Activated T-helper 17 cell treated with anti-CD3 and anti-CD28 coated beads, Interleukin-2, amount 50 U/mL, for 72 hours (primary cell): Measurements from ENCODE around the gene ARHGAP4. TPM values are rescaled to one million over a fixed set of nuclear protein-coding genes. Genes with fewer than 3 reads are reported as not detected.

Experiments
- ATAC-seq: fragments of 150-1000 bp; cut with Tn5 transposase; replicated peaks from 2 replicates; pipeline ENCODE4 v1.10.0; 2021; ENCODE audit warnings: mild to moderate bottlenecking, moderate library complexity
- H3K27ac Mint-ChIP-seq: one replicate; pipeline ENCODE4 v1.8.0; 2022; ENCODE audit warnings: mixed read lengths
- H3K27me3 Mint-ChIP-seq: one replicate; pipeline ENCODE4 v1.8.0; 2022; ENCODE audit warnings: mixed read lengths
- H3K36me3 Mint-ChIP-seq: one replicate; pipeline ENCODE4 v1.8.0; 2022; ENCODE audit warnings: low read depth, mild to moderate bottlenecking, mixed read lengths
- H3K4me1 Mint-ChIP-seq: one replicate; pipeline ENCODE4 v1.8.0; 2022; ENCODE audit warnings: mixed read lengths
- H3K4me3 Mint-ChIP-seq: one replicate; pipeline ENCODE4 v1.8.0; 2022; ENCODE audit warnings: mild to moderate bottlenecking, mixed read lengths
- H3K9me3 Mint-ChIP-seq: one replicate; pipeline ENCODE4 v1.8.0; 2022; ENCODE audit warnings: mixed read lengths
- total RNA-seq, 2 donors: library from RNA; stranded (reverse); gene quantifications; one replicate each; pipeline ENCODE4 v1.2.3, GENCODE V29; 2022

ARHGAP4 gene
- total RNA-seq, 2 donors from 2014 or later, result 105 to 147 TPM

DNA sequence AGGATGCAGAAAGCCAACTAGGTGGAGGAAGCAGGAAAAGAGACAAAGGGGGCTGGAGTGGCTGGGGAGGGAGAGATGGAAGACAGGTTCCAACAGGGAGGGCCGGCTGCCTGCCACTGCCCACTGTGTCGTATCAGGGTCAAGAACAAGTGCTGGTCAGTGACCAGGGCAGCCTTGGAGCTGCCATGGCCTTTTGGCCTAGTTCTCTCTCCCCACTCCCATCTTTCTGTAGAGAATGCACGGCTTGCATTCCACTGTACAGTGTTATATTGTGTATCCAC is 52.0 kb downstream of the ARHGAP4 start:
- H3K4me3 Mint-ChIP-seq, result no peak overlapping the region
- no peak overlapping the region for H3K27ac Mint-ChIP-seq
- peaks cover 2% of the 10 kb centered on the region for H3K4me1 Mint-ChIP-seq
- H3K9me3 Mint-ChIP-seq, result no peaks in the 10 kb centered on the region
- H3K27me3 Mint-ChIP-seq, result peaks cover 8% of the 10 kb centered on the region
- H3K36me3 Mint-ChIP-seq, result no peaks in the 10 kb centered on the region
- ATAC-seq, result no peak

DNA sequence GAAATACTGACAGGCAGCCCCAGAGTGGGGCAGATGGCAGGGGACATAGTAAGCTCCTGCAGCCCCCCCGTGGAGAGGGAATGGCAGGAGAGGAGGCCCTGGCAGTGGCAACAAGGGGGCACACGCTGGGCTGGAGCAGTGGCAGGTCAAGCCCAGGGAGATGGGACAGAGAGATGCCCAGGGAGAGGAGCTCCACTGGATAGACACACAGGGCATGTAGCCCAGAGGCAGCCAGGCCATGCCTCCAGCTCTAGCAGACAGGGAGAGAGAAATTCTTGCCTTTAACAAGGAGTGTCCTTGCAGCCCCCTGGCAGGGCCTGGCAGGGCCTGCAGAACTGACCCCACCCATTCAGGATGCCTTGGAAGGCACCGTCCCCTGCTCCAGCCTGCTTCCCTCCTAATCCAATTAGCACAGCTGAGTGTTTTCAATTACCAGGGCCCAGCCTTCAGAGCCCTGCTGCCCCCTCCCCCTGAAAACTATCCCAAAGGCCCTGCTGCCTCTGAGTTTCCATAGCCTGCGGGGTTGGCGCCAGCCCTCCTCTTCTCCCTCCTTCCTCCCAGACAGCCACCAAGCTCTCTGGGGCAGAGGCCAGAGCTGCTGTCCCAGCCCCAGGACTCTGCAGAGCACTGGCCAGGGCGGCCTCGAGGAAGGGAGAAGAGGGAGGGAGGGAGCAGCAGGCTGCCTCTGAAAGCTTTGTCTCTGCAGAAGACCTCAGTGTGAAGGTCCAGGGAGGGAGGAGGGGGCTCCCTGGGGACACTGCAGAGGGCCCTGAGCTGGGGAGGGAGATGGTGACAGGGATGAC is 52.6 kb downstream of the ARHGAP4 start:
- no peaks in the 10 kb centered on the region for H3K9me3 Mint-ChIP-seq
- no peak for ATAC-seq
- peaks cover 4% of the 10 kb centered on the region for H3K27me3 Mint-ChIP-seq
- H3K36me3 Mint-ChIP-seq, result no peaks in the 10 kb centered on the region
- H3K4me1 Mint-ChIP-seq, result no peaks in the 10 kb centered on the region
- no peak overlapping the region for H3K27ac Mint-ChIP-seq
- H3K4me3 Mint-ChIP-seq, result no peak overlapping the region

DNA sequence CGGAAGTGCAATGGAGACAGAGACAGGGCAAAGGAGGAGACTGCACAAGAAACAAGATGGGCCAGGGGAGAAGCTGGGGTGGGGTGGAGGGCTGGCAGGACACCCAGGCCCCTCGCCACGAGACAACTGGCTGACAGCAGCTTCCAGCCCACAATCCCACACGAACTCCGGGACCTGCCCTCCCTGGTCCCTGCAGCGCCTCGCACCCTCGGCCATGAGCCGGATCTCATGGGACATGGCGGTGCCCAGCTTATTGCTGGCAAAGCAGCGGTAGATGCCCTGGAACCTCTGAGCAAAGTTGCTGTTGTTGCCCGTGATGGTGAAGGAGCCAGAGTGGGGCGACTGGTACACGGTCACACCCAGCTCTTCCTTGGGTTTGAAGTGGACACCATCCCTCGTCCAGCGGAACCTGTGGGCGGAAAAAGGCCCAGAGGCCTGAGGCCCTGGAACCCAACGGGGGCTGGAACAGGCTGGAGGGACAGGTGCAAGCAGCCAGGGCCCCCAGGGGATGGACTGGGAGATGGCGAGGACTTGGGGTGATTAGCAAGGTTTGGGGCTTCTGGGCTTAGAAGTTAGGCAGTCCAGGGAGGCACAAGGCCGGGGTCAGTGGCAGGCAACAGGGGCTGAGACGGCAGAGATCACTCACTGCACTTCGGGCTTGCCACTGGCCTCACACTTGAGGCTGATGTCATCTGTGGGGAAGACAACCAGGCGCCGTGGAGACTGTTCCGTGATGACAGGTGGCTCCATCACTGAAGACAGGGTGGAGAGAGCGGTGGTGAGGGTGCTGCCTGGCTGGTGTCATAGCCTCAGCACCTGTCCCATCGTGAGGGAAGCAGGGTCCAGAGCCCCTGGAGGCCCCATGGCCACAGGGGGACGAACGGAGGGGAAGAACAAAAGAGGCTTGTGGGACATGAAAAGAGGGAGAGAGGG is 53.9 kb downstream of the ARHGAP4 start:
- no peak overlapping the region for H3K27ac Mint-ChIP-seq
- no peaks in the 10 kb centered on the region for H3K4me1 Mint-ChIP-seq
- ATAC-seq, result no peak
- H3K27me3 Mint-ChIP-seq, result peaks cover 4% of the 10 kb centered on the region
- H3K4me3 Mint-ChIP-seq, result no peak overlapping the region
- H3K9me3 Mint-ChIP-seq, result no peaks in the 10 kb centered on the region
- H3K36me3 Mint-ChIP-seq, result no peaks in the 10 kb centered on the region

DNA sequence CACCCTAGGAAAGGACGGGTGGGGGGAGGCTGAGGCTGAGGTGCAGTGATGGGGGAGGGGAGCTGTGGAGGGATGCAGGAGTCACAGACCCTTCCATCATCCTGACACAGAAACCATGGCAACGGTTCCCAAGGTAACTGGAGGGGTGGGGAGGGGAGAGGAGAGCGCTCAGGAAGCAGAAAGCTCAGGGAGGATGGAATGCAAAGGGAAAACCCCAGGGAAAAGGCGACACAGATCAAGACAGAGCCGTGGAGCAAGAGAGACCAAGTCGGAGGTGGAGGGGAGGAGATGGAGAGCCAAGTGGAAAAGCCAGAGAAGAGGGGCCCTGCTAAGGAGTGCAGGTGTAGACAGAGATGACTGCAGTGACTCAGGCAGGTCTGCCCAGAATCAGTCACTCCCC is 54.6 kb downstream of the ARHGAP4 start:
- H3K36me3 Mint-ChIP-seq, result no peaks in the 10 kb centered on the region
- H3K9me3 Mint-ChIP-seq, result no peaks in the 10 kb centered on the region
- no peak overlapping the region for H3K27ac Mint-ChIP-seq
- no peak for ATAC-seq
- peaks cover 4% of the 10 kb centered on the region for H3K27me3 Mint-ChIP-seq
- no peaks in the 10 kb centered on the region for H3K4me1 Mint-ChIP-seq
- H3K4me3 Mint-ChIP-seq, result no peak overlapping the region

DNA sequence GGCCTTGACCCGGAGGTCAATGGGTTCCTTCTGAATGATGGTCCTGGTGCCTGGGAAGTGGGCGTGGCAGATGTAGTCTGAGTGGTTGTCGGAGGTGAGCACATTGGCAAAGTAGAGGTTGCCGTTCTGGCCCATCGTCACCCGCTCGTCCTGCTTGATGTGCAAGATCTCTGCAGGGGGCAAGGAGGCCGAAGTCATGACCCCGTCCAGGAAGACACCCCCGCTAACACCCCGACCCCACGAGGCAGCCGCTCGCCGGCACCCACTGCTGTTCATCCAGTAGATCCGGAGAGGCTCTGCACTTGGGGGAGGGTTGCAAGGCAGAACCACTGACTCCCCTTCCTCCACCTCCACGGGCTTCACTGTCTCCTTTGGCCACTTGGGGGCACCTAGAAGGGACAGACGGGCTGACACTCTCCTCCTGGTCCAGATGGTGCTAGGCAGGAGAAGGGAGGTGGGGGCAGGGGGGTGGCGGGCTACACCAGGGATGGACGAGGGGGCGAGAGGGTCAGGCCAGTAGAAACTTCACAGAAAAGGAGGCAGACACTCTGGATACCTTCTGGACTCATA is 55.2 kb downstream of the ARHGAP4 start:
- H3K9me3 Mint-ChIP-seq, result no peaks in the 10 kb centered on the region
- H3K27me3 Mint-ChIP-seq, result no peaks in the 10 kb centered on the region
- H3K4me1 Mint-ChIP-seq, result no peaks in the 10 kb centered on the region
- H3K4me3 Mint-ChIP-seq, result no peak overlapping the region
- no peak overlapping the region for H3K27ac Mint-ChIP-seq
- no peak for ATAC-seq
- H3K36me3 Mint-ChIP-seq, result no peaks in the 10 kb centered on the region

DNA sequence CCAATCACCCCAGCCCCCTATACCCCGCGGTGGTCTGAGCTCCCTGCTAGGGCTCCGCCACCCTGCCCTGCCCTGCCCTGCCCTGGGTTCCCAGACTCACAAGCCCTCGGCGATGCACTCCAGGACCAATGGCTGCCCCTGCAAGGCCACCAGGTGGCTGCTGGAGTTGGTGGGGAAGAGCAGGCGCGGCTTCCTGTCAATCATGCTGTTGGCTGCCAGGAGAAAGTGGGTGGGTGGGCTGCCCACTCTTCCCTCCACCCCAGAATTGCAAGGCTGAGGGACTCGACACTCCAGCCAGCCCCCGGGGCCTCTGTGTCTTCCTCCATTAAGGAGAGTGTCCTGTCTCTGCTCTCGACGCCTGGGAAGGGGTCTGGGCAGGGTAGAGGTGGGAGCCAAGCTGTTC is 55.8 kb downstream of the ARHGAP4 start:
- no peaks in the 10 kb centered on the region for H3K4me1 Mint-ChIP-seq
- no peak overlapping the region for H3K4me3 Mint-ChIP-seq
- H3K27ac Mint-ChIP-seq, result no peak overlapping the region
- no peaks in the 10 kb centered on the region for H3K9me3 Mint-ChIP-seq
- H3K27me3 Mint-ChIP-seq, result no peaks in the 10 kb centered on the region
- H3K36me3 Mint-ChIP-seq, result no peaks in the 10 kb centered on the region
- ATAC-seq, result no peak

DNA sequence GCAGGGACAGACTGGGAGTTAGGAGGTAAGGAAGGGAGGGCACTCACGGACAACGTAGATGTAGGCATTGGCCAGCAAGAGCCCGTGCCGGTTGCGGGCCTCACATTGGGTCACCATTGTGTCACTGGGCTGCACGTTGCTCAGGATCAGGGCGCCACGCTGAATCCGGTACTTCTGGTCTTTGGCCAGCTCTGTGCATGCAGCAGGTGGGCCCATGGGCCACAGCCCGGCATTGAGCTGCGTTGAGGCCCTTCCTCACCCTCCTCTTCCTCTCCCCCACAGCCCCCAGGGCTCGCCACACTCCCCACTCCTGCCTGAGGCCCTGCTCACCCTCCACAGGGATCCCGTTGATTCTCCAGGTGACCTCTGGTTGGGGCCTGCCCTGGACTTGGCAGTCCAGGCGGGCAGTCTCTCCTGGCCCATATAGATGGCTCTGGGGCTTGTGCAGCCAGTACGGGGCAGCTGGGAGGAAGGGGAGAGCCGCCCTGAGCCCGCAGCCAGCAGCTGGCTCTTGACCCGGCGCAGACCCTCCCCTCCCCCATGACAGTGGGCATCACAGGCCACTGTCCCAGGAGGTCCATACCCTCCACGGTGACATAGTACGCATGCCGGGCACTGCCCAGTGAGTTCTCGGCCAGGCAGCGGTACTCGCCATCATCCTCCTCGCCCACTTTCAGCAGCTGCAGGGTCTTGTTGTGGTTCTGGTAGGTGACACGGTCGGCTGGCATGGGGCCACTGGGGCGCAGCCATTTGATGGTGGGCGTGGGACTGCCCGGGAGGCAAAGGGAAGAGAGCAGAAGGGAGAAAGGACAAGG is 56.4 kb downstream of the ARHGAP4 start:
- no peak for ATAC-seq
- Mint-ChIP-seq H3K9me3 (no peaks in the 10 kb centered on the region), H3K36me3 (no peaks in the 10 kb centered on the region), H3K4me1 (no peaks in the 10 kb centered on the region), H3K27ac (no peak overlapping the region), H3K27me3 (no peaks in the 10 kb centered on the region), H3K4me3 (no peak overlapping the region)

DNA sequence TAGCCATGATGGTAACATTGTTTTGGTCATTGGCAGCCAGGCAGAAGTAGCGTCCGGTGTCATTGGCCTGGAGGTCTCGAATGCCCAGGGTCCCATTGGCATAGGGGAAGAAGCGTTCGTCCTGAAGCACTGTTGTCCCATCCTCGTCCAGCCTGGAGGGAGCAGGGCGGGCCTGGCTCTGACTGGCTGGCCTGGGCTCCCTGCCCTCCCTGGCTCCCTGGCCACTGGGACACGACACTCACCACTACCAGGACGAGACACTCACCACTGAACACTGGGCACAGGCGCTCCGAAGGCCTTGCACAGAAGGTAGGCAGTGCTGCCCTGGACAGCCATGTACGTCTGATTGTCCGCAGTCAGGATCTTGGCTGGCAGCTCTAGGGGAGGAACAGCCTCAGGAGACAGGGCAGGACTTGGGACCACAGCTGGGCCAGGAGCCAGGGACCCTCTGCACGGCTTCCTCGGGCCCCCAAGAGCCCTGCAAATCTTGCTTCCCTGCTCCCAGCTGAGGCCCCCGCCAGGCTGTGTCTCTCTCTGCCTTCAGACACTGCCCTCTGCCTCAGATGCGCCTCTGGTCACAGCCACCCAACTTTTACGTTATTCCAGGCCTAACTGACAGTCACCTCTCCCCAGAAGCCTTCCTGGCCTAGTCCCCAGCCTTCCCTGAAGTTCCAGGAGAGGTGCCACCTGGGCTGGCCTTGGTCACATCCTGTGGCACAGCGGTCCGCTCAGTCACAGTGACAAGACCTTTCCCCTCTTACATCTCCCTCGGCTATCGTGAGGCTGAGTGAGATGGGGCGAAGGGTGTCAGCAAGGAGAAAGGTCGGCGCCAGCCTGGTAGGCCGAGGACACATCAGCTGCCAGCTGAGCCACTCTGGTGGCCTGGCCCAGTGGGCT is 57.2 kb downstream of the ARHGAP4 start:
- no peaks in the 10 kb centered on the region for H3K4me1 Mint-ChIP-seq
- no peaks in the 10 kb centered on the region for H3K36me3 Mint-ChIP-seq
- H3K9me3 Mint-ChIP-seq, result no peaks in the 10 kb centered on the region
- ATAC-seq, result no peak
- H3K27me3 Mint-ChIP-seq, result no peaks in the 10 kb centered on the region
- H3K4me3 Mint-ChIP-seq, result no peak overlapping the region
- H3K27ac Mint-ChIP-seq, result no peak overlapping the region

DNA sequence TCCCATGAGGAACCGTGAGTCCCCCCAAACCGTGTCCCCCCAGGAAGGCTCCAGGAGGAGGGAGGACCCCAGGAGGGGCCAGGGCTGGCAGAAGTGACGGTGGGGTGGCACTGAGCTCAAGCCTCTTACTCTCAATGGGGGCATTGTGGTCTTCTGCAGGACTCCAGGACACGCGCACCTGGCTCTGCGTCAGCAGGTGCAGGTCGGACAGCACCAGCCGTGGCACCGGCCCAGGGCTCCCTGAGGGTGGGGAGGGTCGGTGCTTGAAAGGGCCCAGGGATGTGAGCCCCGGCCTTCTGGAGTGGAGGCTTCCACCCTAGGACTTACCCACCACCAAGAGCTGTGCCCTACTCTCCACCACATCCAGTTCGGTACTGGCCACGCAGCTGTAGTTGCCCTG is 58.4 kb downstream of the ARHGAP4 start:
- no peak for ATAC-seq
- Mint-ChIP-seq H3K27ac (no peak overlapping the region), H3K9me3 (no peaks in the 10 kb centered on the region), H3K4me3 (no peak overlapping the region), H3K27me3 (no peaks in the 10 kb centered on the region), H3K36me3 (no peaks in the 10 kb centered on the region), H3K4me1 (no peaks in the 10 kb centered on the region)

DNA sequence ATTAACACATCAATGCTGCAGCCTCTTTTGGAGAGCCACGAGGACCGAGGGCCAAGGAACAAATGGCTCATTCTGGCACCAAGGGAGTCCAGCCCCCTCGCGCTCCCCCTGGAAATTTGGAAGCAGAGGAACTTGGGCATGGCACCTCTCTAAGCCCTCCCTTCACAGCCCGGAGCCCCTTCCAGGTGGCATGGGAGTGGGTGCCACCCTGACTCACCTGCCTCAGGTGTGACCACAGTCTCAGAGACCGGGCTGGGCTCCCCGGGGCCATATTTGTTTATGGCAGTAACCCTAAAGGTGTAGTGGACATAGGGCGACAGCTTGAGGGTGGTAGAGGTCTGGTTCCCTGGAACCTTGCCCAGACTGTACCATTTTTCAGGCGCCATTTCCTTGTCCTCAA is 58.9 kb downstream of the ARHGAP4 start:
- H3K4me3 Mint-ChIP-seq, result no peak overlapping the region
- H3K27ac Mint-ChIP-seq, result no peak overlapping the region
- ATAC-seq, result no peak
- H3K27me3 Mint-ChIP-seq, result no peaks in the 10 kb centered on the region
- H3K9me3 Mint-ChIP-seq, result no peaks in the 10 kb centered on the region
- H3K4me1 Mint-ChIP-seq, result no peaks in the 10 kb centered on the region
- H3K36me3 Mint-ChIP-seq, result no peaks in the 10 kb centered on the region

DNA sequence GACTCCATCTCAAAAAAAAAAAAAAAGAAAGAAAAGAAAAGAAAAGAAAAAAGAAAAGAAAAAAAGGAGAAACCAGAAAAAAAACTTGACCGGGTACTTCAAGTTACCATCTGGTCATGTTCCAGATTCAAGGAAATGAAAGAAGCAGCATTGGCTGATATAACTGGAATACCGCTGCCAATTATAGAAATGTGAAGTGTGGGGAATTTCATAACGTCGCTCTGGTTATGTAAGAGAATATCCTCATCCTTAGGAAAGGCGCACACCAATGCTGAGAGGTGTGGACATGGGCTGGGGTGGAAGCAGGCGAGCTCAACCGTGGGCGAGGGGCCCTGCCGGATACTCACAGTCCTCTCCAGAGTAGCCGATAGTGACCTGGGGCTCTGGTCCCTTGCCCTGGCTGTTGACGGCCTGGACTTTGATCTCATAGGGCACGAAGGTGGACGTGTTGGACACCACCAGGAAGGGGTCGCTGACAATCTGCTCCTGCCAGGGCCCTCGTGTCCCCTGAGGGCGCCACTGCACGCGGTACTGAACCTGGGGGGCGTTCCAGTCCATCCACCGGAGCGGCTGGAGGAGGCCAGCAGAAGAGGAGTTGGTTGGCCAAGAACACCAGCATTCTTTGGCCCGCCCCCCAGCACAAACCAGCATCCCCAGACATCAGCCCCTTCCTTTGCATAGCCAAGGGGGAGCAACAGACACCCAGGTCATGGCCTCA is 59.6 kb downstream of the ARHGAP4 start:
- no peak overlapping the region for H3K4me3 Mint-ChIP-seq
- no peak overlapping the region for H3K27ac Mint-ChIP-seq
- no peak for ATAC-seq
- no peaks in the 10 kb centered on the region for H3K27me3 Mint-ChIP-seq
- H3K9me3 Mint-ChIP-seq, result no peaks in the 10 kb centered on the region
- no peaks in the 10 kb centered on the region for H3K36me3 Mint-ChIP-seq
- no peaks in the 10 kb centered on the region for H3K4me1 Mint-ChIP-seq

DNA sequence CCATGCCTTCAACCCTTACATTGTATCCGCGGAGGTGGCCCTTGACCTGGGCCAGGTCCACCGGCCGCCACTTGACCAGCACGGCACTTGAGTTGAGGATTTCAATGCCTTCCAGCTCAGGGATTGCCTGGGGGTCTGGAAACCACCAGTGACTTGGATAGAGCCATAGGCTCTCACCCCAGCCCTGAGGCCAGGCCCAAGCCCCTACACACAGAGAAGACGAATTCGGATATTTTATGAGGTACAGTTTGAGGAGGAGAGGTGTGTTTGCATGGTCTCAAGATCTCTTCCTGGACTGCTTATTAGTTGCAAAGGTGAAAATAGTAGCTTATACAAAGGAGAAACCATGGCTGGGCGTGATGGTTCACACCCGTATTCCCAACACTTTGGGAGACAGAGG is 60.4 kb downstream of the ARHGAP4 start:
- no peaks in the 10 kb centered on the region for H3K4me1 Mint-ChIP-seq
- no peak for ATAC-seq
- no peaks in the 10 kb centered on the region for H3K27me3 Mint-ChIP-seq
- H3K9me3 Mint-ChIP-seq, result no peaks in the 10 kb centered on the region
- no peak overlapping the region for H3K27ac Mint-ChIP-seq
- H3K36me3 Mint-ChIP-seq, result no peaks in the 10 kb centered on the region
- H3K4me3 Mint-ChIP-seq, result no peak overlapping the region

DNA sequence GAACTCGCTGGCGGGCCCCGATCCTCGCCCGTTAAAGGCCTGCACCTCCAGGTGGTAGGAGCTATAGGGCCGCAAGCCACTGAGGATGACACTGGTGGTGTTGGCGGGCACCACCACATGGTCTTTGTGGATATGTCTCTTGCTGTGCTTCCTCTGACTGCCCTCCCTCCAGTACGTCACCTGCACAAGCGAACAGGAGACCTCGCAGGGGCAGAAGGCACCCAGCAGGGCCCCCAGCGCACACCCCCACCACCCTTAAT is 60.8 kb downstream of the ARHGAP4 start:
- Mint-ChIP-seq H3K27ac (no peak overlapping the region), H3K4me3 (no peak overlapping the region), H3K27me3 (no peaks in the 10 kb centered on the region), H3K36me3 (no peaks in the 10 kb centered on the region), H3K4me1 (no peaks in the 10 kb centered on the region), H3K9me3 (no peaks in the 10 kb centered on the region)
- no peak for ATAC-seq
